GM23338 (cell line): ENCODE results near the gene SRGAP2C. TPM values are rescaled to one million over a fixed set of nuclear protein-coding genes. Genes with fewer than 3 reads are reported as not detected.
"Not testable (repeated sequence)": the region's sequence is repeated elsewhere in the genome, so short reads cannot be mapped to it uniquely, and the experiment has no call there.

Experiments
- ATAC-seq: fragments of 200-7000 bp; cut with Tn5 transposase; 3 replicates; pipeline ENCODE4 v1.9.1; 2020
- DNase-seq: peaks from one replicate; pipeline ENCODE4 v3.0.0-alpha.2; 2015; ENCODE audit warnings: low spot score
- H2AFZ ChIP-seq: fragments of 200-600 bp; sonication (generic); 2 replicates; pipeline ENCODE4 v1.8.0; 2016; ENCODE audit warnings: antibody characterized with exemption, mild to moderate bottlenecking, moderate library complexity
- H3F3A ChIP-seq: fragments of 200-600 bp; sonication (generic); replicated peaks from 2 replicates; pipeline ENCODE4 v1.8.0; 2017; ENCODE audit warnings: antibody characterized with exemption, mixed run types, low read depth
- H3K27ac ChIP-seq: fragments of 200-600 bp; sonication (generic); 2 replicates; pipeline ENCODE4 v1.6.1; 2016; ENCODE audit warnings: low read depth
- H3K27me3 ChIP-seq: fragments of 200-600 bp; sonication (generic); 2 replicates; pipeline ENCODE4 v1.8.0; 2016; ENCODE audit warnings: mild to moderate bottlenecking, mixed run types, moderate library complexity; ENCODE audit not compliant: insufficient read depth
- H3K36me3 ChIP-seq: fragments of 200-600 bp; sonication (generic); 2 replicates; pipeline ENCODE4 v1.8.0; 2016; ENCODE audit warnings: mild to moderate bottlenecking; ENCODE audit not compliant: insufficient read depth
- H3K4me1 ChIP-seq: fragments of 200-600 bp; sonication (generic); 2 replicates; pipeline ENCODE4 v1.8.0; 2016; ENCODE audit warnings: mild to moderate bottlenecking, moderate library complexity; ENCODE audit not compliant: insufficient read depth
- H3K4me2 ChIP-seq: fragments of 200-600 bp; sonication (generic); 2 replicates; pipeline ENCODE4 v1.7.1; 2017; ENCODE audit warnings: mixed run types
- H3K4me3 ChIP-seq: fragments of 200-600 bp; sonication (generic); 2 replicates; pipeline ENCODE4 v1.6.1; 2016; ENCODE audit warnings: mixed run types
- H3K79me2 ChIP-seq: fragments of 200-600 bp; sonication (generic); replicated peaks from 2 replicates; pipeline ENCODE4 v1.8.0; 2017; ENCODE audit warnings: mild to moderate bottlenecking; ENCODE audit not compliant: insufficient read depth
- H3K9me2 ChIP-seq: fragments of 200-600 bp; sonication (generic); 2 replicates; pipeline ENCODE4 v1.8.0; 2017; ENCODE audit not compliant: insufficient read depth
- H4K20me1 ChIP-seq: fragments of 200-600 bp; sonication (generic); replicated peaks from 2 replicates; pipeline ENCODE4 v1.8.0; 2017; ENCODE audit warnings: mild to moderate bottlenecking; ENCODE audit not compliant: insufficient read depth
- H3K27ac Mint-ChIP-seq: 2 replicates; pipeline ENCODE4 v1.8.0; 2020; ENCODE audit warnings: inconsistent platforms, mild to moderate bottlenecking, moderate library complexity, mixed read lengths
- H3K27me3 Mint-ChIP-seq: 3 replicates; pipeline ENCODE4 v1.8.0; 2022; ENCODE audit warnings: low read depth, mild to moderate bottlenecking, moderate library complexity, mixed read lengths, inconsistent platforms; ENCODE audit not compliant: insufficient read depth, poor library complexity
- H3K36me3 Mint-ChIP-seq: 3 replicates; pipeline ENCODE4 v1.8.0; 2021; ENCODE audit warnings: low read depth, mild to moderate bottlenecking, inconsistent platforms, moderate library complexity, mixed read lengths
- H3K4me1 Mint-ChIP-seq: 3 replicates; pipeline ENCODE4 v1.8.0; 2020; ENCODE audit warnings: mild to moderate bottlenecking, inconsistent platforms, mixed read lengths
- H3K4me3 Mint-ChIP-seq: 3 replicates; pipeline ENCODE4 v1.8.0; 2021; ENCODE audit warnings: moderate library complexity, mild to moderate bottlenecking, inconsistent platforms, mixed read lengths
- H3K9me3 Mint-ChIP-seq: 3 replicates; pipeline ENCODE4 v1.8.0; 2020; ENCODE audit warnings: moderate library complexity, mild to moderate bottlenecking, inconsistent platforms, mixed read lengths
- polyA plus RNA-seq: library from polyadenylated mRNA; unstranded; fragments of >200 nt; fragmentation: Nextera tagmentation; extraction: Ambion mirVana; gene quantifications from 2 replicates; pipeline ENCODE4 v1.2.1, GENCODE V29; 2016
- total RNA-seq: library from RNA; depleted of rRNA; stranded (reverse); fragments of >200 nt; shearing (Covaris generic); gene quantifications from 2 replicates; pipeline ENCODE4 v1.2.3, GENCODE V29; 2014

The SRGAP2C gene
- total and polyA plus RNA-seq, 2 experiments from 2014 or later = 18.0 to 20.4 TPM

- not testable (repeated sequence) for H3K4me2 ChIP-seq, H3K27ac Mint-ChIP-seq, DNase-seq, H3K4me1 Mint-ChIP-seq, H3K4me3 ChIP-seq, H3K9me3 Mint-ChIP-seq, H3K4me1 ChIP-seq, H3K27me3 Mint-ChIP-seq, H3F3A ChIP-seq, ATAC-seq, H4K20me1 ChIP-seq, H3K4me3 Mint-ChIP-seq, H3K79me2 ChIP-seq, H3K36me3 Mint-ChIP-seq, H2AFZ ChIP-seq, H3K9me2 ChIP-seq, H3K27ac ChIP-seq, H3K36me3 ChIP-seq, H3K27me3 ChIP-seq
Measured at GRCh38 chr1:121199763-121200162, 15.0 kb downstream of the SRGAP2C start.

- H3K27me3 ChIP-seq, H3F3A ChIP-seq, H3K36me3 ChIP-seq, H3K27ac Mint-ChIP-seq, DNase-seq, H3K9me2 ChIP-seq, H3K4me3 Mint-ChIP-seq, H3K4me1 ChIP-seq, H3K4me3 ChIP-seq, H3K4me1 Mint-ChIP-seq, H2AFZ ChIP-seq, ATAC-seq, H3K36me3 Mint-ChIP-seq, H4K20me1 ChIP-seq, H3K79me2 ChIP-seq, H3K27ac ChIP-seq, H3K4me2 ChIP-seq, H3K27me3 Mint-ChIP-seq, H3K9me3 Mint-ChIP-seq: not testable (repeated sequence)
Measured at GRCh38 chr1:121200232-121200631, 15.5 kb downstream of the SRGAP2C start.

GRCh38 chr1:121200985-121201981 lies 16.5 kb downstream of the SRGAP2C start:
- not testable (repeated sequence) for DNase-seq, H3K36me3 ChIP-seq, H3K4me2 ChIP-seq, H3K27me3 ChIP-seq, ATAC-seq, H3K27me3 Mint-ChIP-seq, H3K27ac ChIP-seq, H3K36me3 Mint-ChIP-seq, H3K9me2 ChIP-seq, H2AFZ ChIP-seq, H3K27ac Mint-ChIP-seq, H3K4me1 ChIP-seq, H3K4me1 Mint-ChIP-seq, H3K79me2 ChIP-seq, H3F3A ChIP-seq, H3K9me3 Mint-ChIP-seq, H3K4me3 Mint-ChIP-seq, H4K20me1 ChIP-seq, H3K4me3 ChIP-seq

- not testable (repeated sequence) for H3K9me3 Mint-ChIP-seq, H3K79me2 ChIP-seq, H3K27ac Mint-ChIP-seq, H3K9me2 ChIP-seq, H3K4me1 ChIP-seq, H2AFZ ChIP-seq, H3F3A ChIP-seq, H3K36me3 Mint-ChIP-seq, H4K20me1 ChIP-seq, H3K4me3 Mint-ChIP-seq, ATAC-seq, H3K27ac ChIP-seq, H3K27me3 ChIP-seq, H3K27me3 Mint-ChIP-seq, H3K4me1 Mint-ChIP-seq, H3K36me3 ChIP-seq, H3K4me3 ChIP-seq, H3K4me2 ChIP-seq, DNase-seq
Measured at GRCh38 chr1:121202986-121203385, 18.2 kb downstream of the SRGAP2C start.

- not testable (repeated sequence) for H3K27ac ChIP-seq, H4K20me1 ChIP-seq, H3K4me3 Mint-ChIP-seq, H3K27me3 Mint-ChIP-seq, H3K36me3 ChIP-seq, H3K4me3 ChIP-seq, H2AFZ ChIP-seq, H3K9me2 ChIP-seq, H3K4me1 Mint-ChIP-seq, H3F3A ChIP-seq, H3K9me3 Mint-ChIP-seq, H3K27me3 ChIP-seq, ATAC-seq, H3K36me3 Mint-ChIP-seq, H3K79me2 ChIP-seq, H3K4me2 ChIP-seq, H3K27ac Mint-ChIP-seq, DNase-seq, H3K4me1 ChIP-seq
Measured at GRCh38 chr1:121205786-121206711, 21.3 kb downstream of the SRGAP2C start.

GRCh38 chr1:121207328-121207727 lies 22.6 kb downstream of the SRGAP2C start:
- not testable (repeated sequence) for H3K27ac Mint-ChIP-seq, H3K27ac ChIP-seq, H3K4me1 ChIP-seq, H3K4me1 Mint-ChIP-seq, H2AFZ ChIP-seq, H3K9me2 ChIP-seq, H3K36me3 Mint-ChIP-seq, ATAC-seq, H3K4me3 ChIP-seq, H3K27me3 ChIP-seq, H3K9me3 Mint-ChIP-seq, H3K4me3 Mint-ChIP-seq, DNase-seq, H3K4me2 ChIP-seq, H4K20me1 ChIP-seq, H3K36me3 ChIP-seq, H3F3A ChIP-seq, H3K79me2 ChIP-seq, H3K27me3 Mint-ChIP-seq
